B cell (primary cell): Measurements from ENCODE around the gene CD276.

Source experiments
- EZH2 ChIP-seq: IDR thresholded peaks from 2 replicates; pipeline ENCODE4 v1.6.1; 2012; ENCODE audit warnings: borderline replicate concordance, low read depth, mild to moderate bottlenecking, moderate library complexity, low read length; ENCODE audit not compliant: insufficient read depth, poor library complexity, severe bottlenecking
- TF ChIP-seq, protein P1 (sequence below): fragments of 200-600 bp; IDR thresholded peaks from one replicate; pipeline ENCODE4 v1.8.0; 2022; ENCODE audit warnings: antibody characterized with exemption, mild to moderate bottlenecking

DNA sequence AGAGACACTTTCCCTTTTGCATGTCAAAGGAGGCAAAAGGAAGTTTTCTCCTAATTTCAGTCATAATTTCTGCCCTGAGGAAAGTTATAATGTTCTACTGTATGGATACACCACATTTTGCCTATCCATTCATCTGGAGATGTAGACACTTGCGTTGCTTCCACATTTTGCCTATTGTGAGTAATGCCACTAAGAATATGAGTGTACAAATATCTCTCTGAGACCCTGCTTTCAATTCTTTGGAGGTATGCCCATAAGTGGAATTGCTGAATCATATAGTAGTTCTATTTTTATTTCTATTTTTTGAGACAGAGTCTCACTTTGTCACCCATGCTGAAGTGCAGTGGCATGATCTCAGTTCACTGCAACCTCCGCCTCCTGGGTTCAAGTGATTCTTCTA lies 3.6 kb upstream of the CD276 start:
- TF ChIP-seq EZH2, result no peak
- TF ChIP-seq, protein P1, sequence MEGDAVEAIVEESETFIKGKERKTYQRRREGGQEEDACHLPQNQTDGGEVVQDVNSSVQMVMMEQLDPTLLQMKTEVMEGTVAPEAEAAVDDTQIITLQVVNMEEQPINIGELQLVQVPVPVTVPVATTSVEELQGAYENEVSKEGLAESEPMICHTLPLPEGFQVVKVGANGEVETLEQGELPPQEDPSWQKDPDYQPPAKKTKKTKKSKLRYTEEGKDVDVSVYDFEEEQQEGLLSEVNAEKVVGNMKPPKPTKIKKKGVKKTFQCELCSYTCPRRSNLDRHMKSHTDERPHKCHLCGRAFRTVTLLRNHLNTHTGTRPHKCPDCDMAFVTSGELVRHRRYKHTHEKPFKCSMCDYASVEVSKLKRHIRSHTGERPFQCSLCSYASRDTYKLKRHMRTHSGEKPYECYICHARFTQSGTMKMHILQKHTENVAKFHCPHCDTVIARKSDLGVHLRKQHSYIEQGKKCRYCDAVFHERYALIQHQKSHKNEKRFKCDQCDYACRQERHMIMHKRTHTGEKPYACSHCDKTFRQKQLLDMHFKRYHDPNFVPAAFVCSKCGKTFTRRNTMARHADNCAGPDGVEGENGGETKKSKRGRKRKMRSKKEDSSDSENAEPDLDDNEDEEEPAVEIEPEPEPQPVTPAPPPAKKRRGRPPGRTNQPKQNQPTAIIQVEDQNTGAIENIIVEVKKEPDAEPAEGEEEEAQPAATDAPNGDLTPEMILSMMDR, result no peak
